Measurements from ENCODE around the gene SCAMP5.

GRCh38 chr15:74958320-74958907 is 36.9 kb upstream of the SCAMP5 start:
- peak; percentile 78 to 89 for TF ChIP-seq POLR2A (IDR thresholded peaks at IDR 0.05)
- TF ChIP-seq CTCF (IDR thresholded peaks at IDR 0.05): peak in 4 of 6 experiments; percentile 24 to 80 (median 76)

Measured in Peyer's patch (tissue), 4 donors.